Colonic mucosa (tissue), 4 donors: ENCODE data around the gene TSC22D1. TPM values are rescaled to one million over a fixed set of nuclear protein-coding genes. Genes with fewer than 3 reads are reported as not detected.

ENCODE experiments used
- DNase-seq: peaks from one replicate; pipeline ENCODE4 v3.0.0-alpha.2; 2020
- H3K27ac ChIP-seq: fragments of 200-600 bp; one replicate; pipeline ENCODE4 v1.8.0; 2021
- H3K27me3 ChIP-seq: fragments of 200-600 bp; one replicate; pipeline ENCODE4 v1.8.0; 2021
- H3K36me3 ChIP-seq: fragments of 200-600 bp; one replicate; pipeline ENCODE4 v1.8.0; 2021
- H3K4me1 ChIP-seq: fragments of 200-600 bp; one replicate; pipeline ENCODE4 v1.8.0; 2021; ENCODE audit warnings: mild to moderate bottlenecking
- H3K4me3 ChIP-seq: fragments of 200-600 bp; one replicate; pipeline ENCODE4 v1.8.0; 2021
- H3K9ac ChIP-seq, 2 donors: one replicate each; pipeline ENCODE4 v1.7.0; 2013; ENCODE audit warnings: control low read depth in 2 of 2, low read depth in 2 of 2, low read length in 2 of 2
- H3K9me3 ChIP-seq: fragments of 200-600 bp; one replicate; pipeline ENCODE4 v1.8.0; 2021
- intact Hi-C: fragments of 100-400 bp; cut with DNase I; formaldehyde crosslinking; loops from one replicate; pipeline ENCODE4 v1.14.1; 2022
- total RNA-seq, 2 donors: library from RNA; stranded (reverse); fragmentation: NEBNext Ultra II Directional in 1 of 2; extraction: Animal tissue kit (Norgen Biotek cat#: 25700) in 1 of 2; gene quantifications; one replicate each; pipeline ENCODE4 v1.2.1, GENCODE V29; 2021
- TF ChIP-seq, protein P1 (sequence below): fragments of 200-600 bp; IDR thresholded peaks from one replicate; pipeline ENCODE4 v1.8.0; 2022; ENCODE audit warnings: antibody characterized with exemption, mild to moderate bottlenecking
- donor health status: healthy.
- donor health status: DM: no; HTN: no; CAD: no.
- donor health status: DM: no; HTN: no; CAD: no.

TSC22D1 gene
- total RNA-seq, 2 donors from 2014 or later: 137 to 231 TPM

DNA sequence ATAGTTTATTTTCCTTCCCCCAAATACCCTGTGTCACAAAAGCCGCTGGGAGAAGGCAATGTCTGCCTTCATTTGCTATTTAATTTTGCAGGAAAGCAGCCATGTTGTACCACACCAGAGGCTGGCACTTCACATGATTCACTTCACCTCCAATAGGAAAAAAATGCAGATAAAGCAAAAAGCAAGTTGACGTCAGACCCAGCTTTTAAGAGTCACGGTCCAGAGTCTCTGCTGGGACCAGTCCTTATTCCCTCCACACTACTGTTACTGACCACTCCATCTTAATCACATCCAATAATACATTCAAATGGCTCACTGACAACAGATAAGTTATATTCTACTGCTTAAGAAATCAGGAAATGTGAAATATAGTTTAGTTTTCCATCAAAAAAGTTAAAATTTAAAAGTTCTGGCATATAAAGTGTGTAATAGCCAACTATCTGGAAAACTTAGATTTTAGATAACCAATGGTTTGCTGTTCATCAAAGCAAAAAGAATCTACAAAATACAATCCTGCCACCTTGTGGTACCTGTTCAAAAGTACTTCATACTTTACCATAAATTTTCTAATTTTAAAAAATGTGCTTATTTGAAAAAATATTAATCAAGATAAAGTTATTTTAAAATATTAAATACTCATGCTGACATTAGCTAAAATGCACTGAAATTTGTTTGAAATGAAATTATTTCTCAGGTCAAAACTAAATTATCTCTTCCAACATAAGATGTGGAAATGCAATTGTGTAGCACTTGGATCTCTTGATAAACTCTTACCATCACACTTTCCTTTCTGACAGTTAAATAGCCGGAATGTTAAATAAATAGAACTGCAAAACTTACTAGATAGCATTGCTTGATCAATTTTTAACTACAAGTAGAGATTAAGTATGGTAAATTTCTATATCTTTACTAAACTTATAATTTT is 105.2 kb downstream of the TSC22D1 start:
- H3K9me3 ChIP-seq: no peaks in the 10 kb centered on the region
- no peak overlapping the region for H3K9ac ChIP-seq
- no peaks in the 10 kb centered on the region for H3K4me1 ChIP-seq
- no peaks in the 10 kb centered on the region for H3K36me3 ChIP-seq
- intact Hi-C loops: loop anchor here (2.0 kb wide), 1 partner anchor 566 kb away; no protein-coding TSS in a partner anchor
- TF ChIP-seq, protein P1, sequence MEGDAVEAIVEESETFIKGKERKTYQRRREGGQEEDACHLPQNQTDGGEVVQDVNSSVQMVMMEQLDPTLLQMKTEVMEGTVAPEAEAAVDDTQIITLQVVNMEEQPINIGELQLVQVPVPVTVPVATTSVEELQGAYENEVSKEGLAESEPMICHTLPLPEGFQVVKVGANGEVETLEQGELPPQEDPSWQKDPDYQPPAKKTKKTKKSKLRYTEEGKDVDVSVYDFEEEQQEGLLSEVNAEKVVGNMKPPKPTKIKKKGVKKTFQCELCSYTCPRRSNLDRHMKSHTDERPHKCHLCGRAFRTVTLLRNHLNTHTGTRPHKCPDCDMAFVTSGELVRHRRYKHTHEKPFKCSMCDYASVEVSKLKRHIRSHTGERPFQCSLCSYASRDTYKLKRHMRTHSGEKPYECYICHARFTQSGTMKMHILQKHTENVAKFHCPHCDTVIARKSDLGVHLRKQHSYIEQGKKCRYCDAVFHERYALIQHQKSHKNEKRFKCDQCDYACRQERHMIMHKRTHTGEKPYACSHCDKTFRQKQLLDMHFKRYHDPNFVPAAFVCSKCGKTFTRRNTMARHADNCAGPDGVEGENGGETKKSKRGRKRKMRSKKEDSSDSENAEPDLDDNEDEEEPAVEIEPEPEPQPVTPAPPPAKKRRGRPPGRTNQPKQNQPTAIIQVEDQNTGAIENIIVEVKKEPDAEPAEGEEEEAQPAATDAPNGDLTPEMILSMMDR: peak; percentile 40
- H3K27ac ChIP-seq: no peak overlapping the region
- H3K27me3 ChIP-seq: no peaks in the 10 kb centered on the region
- H3K4me3 ChIP-seq: no peak overlapping the region
- DNase-seq: no peak

DNA sequence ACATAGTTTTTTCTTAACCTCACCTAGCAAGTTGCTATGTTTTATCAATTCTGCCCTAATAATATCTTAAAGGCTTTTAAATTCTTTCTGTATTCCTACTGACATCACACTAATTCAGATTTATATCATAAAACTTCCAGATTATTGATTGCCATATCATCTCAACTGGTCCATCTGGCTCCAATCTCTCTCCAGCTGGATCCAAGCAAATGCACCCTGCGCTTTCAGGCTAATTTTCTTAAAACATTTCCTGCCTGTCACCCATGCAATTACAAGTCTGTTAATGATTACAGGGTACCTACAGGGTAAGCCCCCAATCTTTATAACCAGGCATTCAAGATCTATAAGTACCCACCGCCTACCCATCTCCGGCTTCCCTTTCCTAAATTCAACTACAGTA is 107.3 kb downstream of the TSC22D1 start:
- Histone ChIP-seq H3K27me3 (no peaks in the 10 kb centered on the region), H3K9ac (no peak overlapping the region), H3K4me3 (no peak overlapping the region), H3K9me3 (no peaks in the 10 kb centered on the region), H3K27ac (no peak overlapping the region), H3K36me3 (no peaks in the 10 kb centered on the region), H3K4me1 (no peaks in the 10 kb centered on the region)
- TF ChIP-seq, protein P1: no peak
- intact Hi-C loops: no loop called here
- no peak for DNase-seq

GRCh38 chr13:44465318-44465717 is 110.8 kb downstream of the TSC22D1 start:
- H3K4me3 ChIP-seq: no peak overlapping the region
- H3K27ac ChIP-seq: no peak overlapping the region
- H3K36me3 ChIP-seq: no peaks in the 10 kb centered on the region
- TF ChIP-seq, protein P1: no peak
- DNase-seq: no peak
- no peaks in the 10 kb centered on the region for H3K4me1 ChIP-seq
- no peak overlapping the region for H3K9ac ChIP-seq
- intact Hi-C loops: no loop called here
- no peaks in the 10 kb centered on the region for H3K9me3 ChIP-seq
- H3K27me3 ChIP-seq: no peaks in the 10 kb centered on the region

- no peak for DNase-seq
- H3K4me3 ChIP-seq: no peak overlapping the region
- H3K36me3 ChIP-seq: no peaks in the 10 kb centered on the region
- no peaks in the 10 kb centered on the region for H3K9me3 ChIP-seq
- H3K27me3 ChIP-seq: no peaks in the 10 kb centered on the region
- no peak overlapping the region for H3K9ac ChIP-seq
- TF ChIP-seq, protein P1: no peak
- no peak overlapping the region for H3K27ac ChIP-seq
- no peaks in the 10 kb centered on the region for H3K4me1 ChIP-seq
- intact Hi-C loops: no loop called here
Measured at GRCh38 chr13:44464471-44464870, 111.7 kb downstream of the TSC22D1 start.

GRCh38 chr13:44463759-44464158 is 112.4 kb downstream of the TSC22D1 start:
- no peak overlapping the region for H3K9ac ChIP-seq
- no peaks in the 10 kb centered on the region for H3K9me3 ChIP-seq
- H3K4me3 ChIP-seq: no peak overlapping the region
- no peak overlapping the region for H3K27ac ChIP-seq
- H3K36me3 ChIP-seq: no peaks in the 10 kb centered on the region
- DNase-seq: no peak
- H3K27me3 ChIP-seq: no peaks in the 10 kb centered on the region
- no peaks in the 10 kb centered on the region for H3K4me1 ChIP-seq
- TF ChIP-seq, protein P1: no peak
- intact Hi-C loops: no loop called here
